SK-N-SH (cell line): Measurements from ENCODE around the gene GNA14. TPM values are rescaled to one million over a fixed set of nuclear protein-coding genes. Genes with fewer than 3 reads are reported as not detected.

Experiments
- CTCF ChIA-PET: fragments of 300-600, 350-600 bp; formaldehyde crosslinking; extraction: SDS; loops from one replicate; lab custom pipeline; 2021; lab: Yijun Ruan, JAX
- POLR2A ChIA-PET: fragments of 350-600 bp; sonication (Branson Sonifier 250); formaldehyde crosslinking; extraction: SDS; loops from one replicate; lab custom pipeline; 2020; ENCODE audit warnings: antibody characterized with exemption, inconsistent platforms; lab: Yijun Ruan, JAX
- DNase-seq: peaks from one replicate; pipeline ENCODE4 v3.0.0; 2012
- H2AFZ ChIP-seq: fragments of 200-600 bp; sonication (generic); 2 replicates; pipeline ENCODE4 v1.8.1; 2016; ENCODE audit warnings: antibody characterized with exemption, mild to moderate bottlenecking, low read depth
- H3F3A ChIP-seq: fragments of 200-600 bp; sonication (generic); replicated peaks from 2 replicates; pipeline ENCODE3; 2016; ENCODE audit warnings: antibody characterized with exemption, mild to moderate bottlenecking; ENCODE audit not compliant: insufficient read depth
- H3K27ac ChIP-seq, 2 experiments: fragments of 200-500 bp in 1 of 2; fragments of 200-600 bp in 1 of 2; sonication (Bioruptor generic) in 1 of 2; sonication (generic), shearing (Covaris generic) in 1 of 2; 2 replicates each; pipeline versions ENCODE4 v1.5.1 to v1.6.1; 2014 to 2016; ENCODE audit warnings: low read depth in 2 of 2, inconsistent platforms in 1 of 2, low read length in 1 of 2, mild to moderate bottlenecking in 1 of 2, mixed read lengths in 1 of 2
- H3K27me3 ChIP-seq: fragments of 200-600 bp; sonication (generic), shearing (Covaris generic); 2 replicates; pipeline ENCODE4 v1.6.1; 2016; ENCODE audit warnings: mixed run types; ENCODE audit not compliant: insufficient read depth
- H3K36me3 ChIP-seq, 2 experiments: fragments of 200-500 bp in 1 of 2; fragments of 200-600 bp in 1 of 2; sonication (Bioruptor generic) in 1 of 2; sonication (generic) in 1 of 2; replicated peaks in 1 of 2; 2 replicates each; pipeline versions ENCODE3 to v1.5.1; 2014 to 2016; ENCODE audit warnings: low read length in 1 of 2, mild to moderate bottlenecking in 1 of 2; ENCODE audit not compliant: insufficient read depth in 2 of 2, control insufficient read depth in 1 of 2
- H3K4me1 ChIP-seq, 2 experiments: fragments of 200-500 bp in 1 of 2; fragments of 200-600 bp in 1 of 2; sonication (Bioruptor generic) in 1 of 2; sonication (generic), shearing (Covaris generic) in 1 of 2; 2 replicates each; pipeline versions ENCODE4 v1.5.1 to v1.6.1; 2014 to 2016; ENCODE audit warnings: low read depth in 1 of 2, low read length in 1 of 2, mixed run types in 1 of 2; ENCODE audit not compliant: insufficient read depth in 2 of 2, control insufficient read depth in 1 of 2
- H3K4me2 ChIP-seq: fragments of 200-600 bp; sonication (generic), shearing (Covaris generic); 2 replicates; pipeline ENCODE4 v1.6.1; 2017; ENCODE audit warnings: mixed run types
- H3K4me3 ChIP-seq, 2 experiments: fragments of 200-500 bp in 1 of 2; fragments of 200-600 bp in 1 of 2; sonication (Bioruptor generic) in 1 of 2; sonication (generic), shearing (Covaris generic) in 1 of 2; 2 replicates each; pipeline versions ENCODE4 v1.5.1 to v1.8.1; 2014 to 2016; ENCODE audit warnings: low read depth in 2 of 2, inconsistent platforms in 1 of 2, low read length in 1 of 2, mild to moderate bottlenecking in 1 of 2, mixed read lengths in 1 of 2, moderate library complexity in 1 of 2
- H3K79me2 ChIP-seq: fragments of 200-600 bp; sonication (generic); 2 replicates; pipeline ENCODE4 v1.8.1; 2017; ENCODE audit warnings: mild to moderate bottlenecking; ENCODE audit not compliant: insufficient read depth
- H3K9ac ChIP-seq: fragments of 200-600 bp; sonication (generic); 2 replicates; pipeline ENCODE4 v1.6.1; 2017; ENCODE audit warnings: mixed run types
- H3K9me2 ChIP-seq: fragments of 200-600 bp; sonication (generic); 2 replicates; pipeline ENCODE4 v1.6.1; 2017; ENCODE audit warnings: mixed run types
- H3K9me3 ChIP-seq: fragments of 200-600 bp; sonication (generic); 2 replicates; pipeline ENCODE4 v1.6.1; 2017; ENCODE audit warnings: mixed run types, mild to moderate bottlenecking, moderate library complexity
- H4K20me1 ChIP-seq: fragments of 200-600 bp; sonication (generic); 2 replicates; pipeline ENCODE4 v1.6.1; 2017; ENCODE audit warnings: mild to moderate bottlenecking, mixed run types; ENCODE audit not compliant: insufficient read depth
- CHD2 ChIP-seq: fragments of 150-350 bp; IDR thresholded peaks from 2 replicates; pipeline ENCODE4 v1.6.1; 2018; ENCODE audit warnings: low read length; ENCODE audit not compliant: partially characterized antibody
- ELF1 ChIP-seq: IDR thresholded peaks from 2 replicates; pipeline ENCODE4 v1.4.0; 2012
- EP300 ChIP-seq, 2 experiments: IDR thresholded peaks; 2 replicates each; pipeline versions ENCODE4 v1.4.0 to v1.6.1; 2012; ENCODE audit warnings: borderline replicate concordance in 1 of 2, low read depth in 1 of 2, low read length in 1 of 2
- FOSL2 ChIP-seq: IDR thresholded peaks from 2 replicates; pipeline ENCODE4 v1.4.0; 2012; ENCODE audit warnings: low read depth, mild to moderate bottlenecking, moderate library complexity, borderline replicate concordance
- FOXJ3 ChIP-seq: sonication (generic); formaldehyde crosslinking; IDR thresholded peaks from 2 replicates; pipeline ENCODE4 v1.5.1; 2020; ENCODE audit warnings: mild to moderate bottlenecking, missing genetic modification reagents
- IRF3 ChIP-seq: fragments of 150-350 bp; IDR thresholded peaks from 2 replicates; pipeline ENCODE4 v1.6.1; 2016; ENCODE audit warnings: mild to moderate bottlenecking, low read depth, low read length
- NRF1 ChIP-seq: IDR thresholded peaks from 2 replicates; pipeline ENCODE4 v1.6.1; 2012; ENCODE audit warnings: low read depth, mild to moderate bottlenecking, low read length
- PBX3 ChIP-seq: IDR thresholded peaks from 2 replicates; pipeline ENCODE4; 2012
- POLR2AphosphoS5 ChIP-seq: IDR thresholded peaks from 2 replicates; pipeline ENCODE4 v1.6.1; 2012; ENCODE audit warnings: low read depth, low read length
- RAD21 ChIP-seq: IDR thresholded peaks from 2 replicates; pipeline ENCODE4 v1.6.1; 2012; ENCODE audit warnings: mild to moderate bottlenecking, low read length
- RCOR1 ChIP-seq: fragments of 150-350 bp; IDR thresholded peaks from 2 replicates; pipeline ENCODE4 v1.6.1; 2017; ENCODE audit warnings: antibody characterized with exemption, low read length
- RXRA ChIP-seq: IDR thresholded peaks from 2 replicates; pipeline ENCODE4 v1.4.0; 2012; ENCODE audit warnings: low read depth, mild to moderate bottlenecking, borderline replicate concordance
- TAF1 ChIP-seq: IDR thresholded peaks from 2 replicates; pipeline ENCODE4 v1.6.1; 2012; ENCODE audit warnings: low read depth, mild to moderate bottlenecking, low read length, moderate library complexity, borderline replicate concordance
- TEAD4 ChIP-seq: IDR thresholded peaks from 2 replicates; pipeline ENCODE4 v1.4.0; 2012; ENCODE audit warnings: mild to moderate bottlenecking, borderline replicate concordance; ENCODE audit not compliant: insufficient read depth
- USF1 ChIP-seq: IDR thresholded peaks from 2 replicates; pipeline ENCODE4 v1.4.0; 2012; ENCODE audit warnings: low read depth, borderline replicate concordance
- YY1 ChIP-seq: IDR thresholded peaks from 2 replicates; pipeline ENCODE4 v1.4.0; 2012; ENCODE audit warnings: low read depth, mild to moderate bottlenecking
- WGBS: methylation state at CpG from one replicate; pipeline ENCODE4 v1.1.6; 2017; ENCODE audit warnings: low lambda C conversion rate; 5-methylcytosine and 5-hydroxymethylcytosine counted together
- polyA plus RNA-seq, 3 experiments: library from polyadenylated mRNA; depleted of rRNA; stranded (reverse); fragments of >200 nt; gene quantifications; 2 replicates each; pipeline ENCODE4 v1.2.3, GENCODE V29; 2012

Gene GNA14
- polyA plus RNA-seq, 1 of the 3 experiments (the other 2 are of a cell fraction) = 0.15 TPM

- H3K4me2 ChIP-seq = no peak overlapping the region
- DNase-seq = no peak
- ChIA-PET POLR2A (no interaction called here), CTCF (no interaction called here)
- no peaks in the 10 kb centered on the region for H3K9me2 ChIP-seq
- no peak overlapping the region for H3K27ac ChIP-seq
- no peak overlapping the region for H2AFZ ChIP-seq
- no peaks in the 10 kb centered on the region for H4K20me1 ChIP-seq
- no peaks in the 10 kb centered on the region for H3K27me3 ChIP-seq
- H3K4me3 ChIP-seq = no peak overlapping the region
- H3K4me1 ChIP-seq = 0 out of 4 replicates have a peak, but pooled peaks cover 0 to 5% of the 10 kb centered on the region in 2 experiments
- no peak for TF ChIP-seq RXRA
- TF ChIP-seq FOSL2 = no peak
- TF ChIP-seq ELF1 = no peak
- no peak for TF ChIP-seq IRF3
- 53% methylated on average over 2 of the region's 2 CpGs for WGBS
- peaks cover 6% of the 10 kb centered on the region for H3F3A ChIP-seq
- no peak overlapping the region for H3K9ac ChIP-seq
- H3K79me2 ChIP-seq = no peaks in the 10 kb centered on the region
- peaks cover 19% of the 10 kb centered on the region for H3K9me3 ChIP-seq
- H3K36me3 ChIP-seq = no peaks in the 10 kb centered on the region
Observed at GRCh38 chr9:77541055-77541454, 107.1 kb downstream of the GNA14 start.

- no peaks in the 10 kb centered on the region for H3K27me3 ChIP-seq
- 89% methylated on average over 7 of the region's 7 CpGs for WGBS
- H3K27ac ChIP-seq = no peak overlapping the region
- no peak overlapping the region for H2AFZ ChIP-seq
- no peaks in the 10 kb centered on the region for H3K9me3 ChIP-seq
- DNase-seq = no peak
- H3K4me3 ChIP-seq = no peak overlapping the region
- TF ChIP-seq EP300 (IDR thresholded peaks at IDR 0.05; ENCODE audit: borderline replicate concordance in 1 of 2, low read depth in 1 of 2, low read length in 1 of 2) (no peak), RCOR1 (no peak), POLR2AphosphoS5 (no peak), CHD2 (no peak), RXRA (no peak), PBX3 (no peak), USF1 (no peak), YY1 (no peak), TAF1 (no peak), NRF1 (no peak), RAD21 (no peak), IRF3 (no peak), TEAD4 (no peak), FOXJ3 (CRISPR knock-in tag) (no peak)
- H3K4me2 ChIP-seq = no peak overlapping the region
- no peaks in the 10 kb centered on the region for H4K20me1 ChIP-seq
- H3K36me3 ChIP-seq = no peaks in the 10 kb centered on the region
- ChIA-PET POLR2A (no interaction called here), CTCF (no interaction called here)
- H3K9me2 ChIP-seq = no peaks in the 10 kb centered on the region
- H3K79me2 ChIP-seq = no peaks in the 10 kb centered on the region
- H3F3A ChIP-seq = no peaks in the 10 kb centered on the region
- H3K4me1 ChIP-seq = peaks cover 0 to 3% of the 10 kb centered on the region in 2 experiments; a peak in 1 of 4 replicates
- H3K9ac ChIP-seq = no peak overlapping the region
Observed at GRCh38 chr9:77534376-77535057, 113.6 kb downstream of the GNA14 start.
